ENCODE results near the gene RNH1.

Gene RNH1

GRCh38 chr11:506995-507726 lies at the start of gene RNH1:
Gene RNH1 (minus strand): TSS chr11:507242. CDS start chr11:502162, 5,080 bp downstream.
- peak; percentile 94 for DNase-seq (ENCODE audit: low spot score)

GRCh38 chr11:555780-556661 lies 49.0 kb upstream of the RNH1 start:
- no peak for DNase-seq (ENCODE audit: low spot score)

GRCh38 chr11:555227-555779 lies 48.3 kb upstream of the RNH1 start:
- DNase-seq (ENCODE audit: low spot score), result no peak

- DNase-seq (ENCODE audit: low spot score), result no peak
Measured at GRCh38 chr11:554428-555226, 47.6 kb upstream of the RNH1 start.

- DNase-seq (ENCODE audit: low spot score), result no peak
Measured at GRCh38 chr11:553988-554340, 46.9 kb upstream of the RNH1 start.

- no peak for DNase-seq (ENCODE audit: low spot score)
Measured at GRCh38 chr11:553083-553987, 46.3 kb upstream of the RNH1 start.

GRCh38 chr11:551596-551995 lies 44.6 kb upstream of the RNH1 start:
- DNase-seq (ENCODE audit: low spot score), result no peak

- no peak for DNase-seq (ENCODE audit: low spot score)
Measured at GRCh38 chr11:551131-551530, 44.1 kb upstream of the RNH1 start.

GRCh38 chr11:550746-551085 lies 43.7 kb upstream of the RNH1 start:
- DNase-seq (ENCODE audit: low spot score), result no peak

GRCh38 chr11:550021-550745 lies 43.1 kb upstream of the RNH1 start:
- DNase-seq (ENCODE audit: low spot score), result no peak

GRCh38 chr11:548700-549603 lies 41.9 kb upstream of the RNH1 start:
- no peak for DNase-seq (ENCODE audit: low spot score)

- no peak for DNase-seq (ENCODE audit: low spot score)
Measured at GRCh38 chr11:545171-545570, 38.1 kb upstream of the RNH1 start.

GRCh38 chr11:544817-545166 lies 37.8 kb upstream of the RNH1 start:
- DNase-seq (ENCODE audit: low spot score), result no peak

- no peak for DNase-seq (ENCODE audit: low spot score)
Measured at GRCh38 chr11:541433-541885, 34.4 kb upstream of the RNH1 start.

GRCh38 chr11:540583-541432 lies 33.8 kb upstream of the RNH1 start:
- no peak for DNase-seq (ENCODE audit: low spot score)

- no peak for DNase-seq (ENCODE audit: low spot score)
Measured at GRCh38 chr11:539971-540481, 33.0 kb upstream of the RNH1 start.

- no peak for DNase-seq (ENCODE audit: low spot score)
Measured at GRCh38 chr11:538431-539051, 31.5 kb upstream of the RNH1 start.
